ENCODE data around the gene GABBR1. TPM values are rescaled to one million over a fixed set of nuclear protein-coding genes. Genes with fewer than 3 reads are reported as not detected.

The GABBR1 gene
- total RNA-seq, 1 experiment from 2014 or later = 2.1 TPM

- no peak for DNase-seq (ENCODE audit: low read depth)
These were observed 12.4 kb downstream of the GABBR1 start for GRCh38 chr6:29620630-29621029.

GRCh38 chr6:29619578-29620160 lies 13.3 kb downstream of the GABBR1 start:
- DNase-seq (ENCODE audit: low read depth) = peak; percentile 20

DNA sequence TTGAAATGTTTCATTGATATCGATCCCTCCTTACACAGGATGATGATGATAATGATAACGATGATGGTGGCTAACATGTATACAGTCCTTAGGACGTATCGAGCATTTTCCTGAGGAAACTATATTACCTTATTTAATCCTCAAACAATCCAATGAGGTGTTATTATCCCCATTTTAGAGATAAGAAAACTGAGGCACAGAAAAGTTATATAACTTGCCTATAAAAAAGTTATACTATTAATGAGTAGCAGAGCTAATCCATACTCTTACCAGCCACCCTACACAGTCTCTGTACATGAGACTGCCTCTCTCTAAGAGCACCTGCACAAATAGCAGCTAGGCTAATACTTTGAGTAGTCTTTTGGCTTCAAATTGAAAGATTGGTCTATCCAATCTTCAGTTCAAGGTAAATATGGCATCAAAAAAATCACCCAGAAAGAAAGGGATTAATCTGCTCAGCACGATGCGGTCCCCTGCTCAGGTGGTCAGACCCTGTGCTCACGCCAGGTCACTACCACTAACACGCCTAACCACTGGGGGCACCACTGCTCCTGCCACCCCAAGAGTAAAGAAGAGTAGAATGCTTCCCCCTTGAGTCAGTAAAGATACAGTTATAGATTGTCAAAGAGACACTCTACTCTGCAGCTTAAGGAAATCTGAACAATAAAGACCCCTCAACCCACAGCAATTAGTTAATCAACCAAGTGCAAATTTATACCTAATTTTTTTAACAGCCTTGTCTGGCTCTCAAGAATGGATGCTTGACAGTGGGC lies 15.0 kb downstream of the GABBR1 start:
- no peak for DNase-seq (ENCODE audit: low read depth)

DNA sequence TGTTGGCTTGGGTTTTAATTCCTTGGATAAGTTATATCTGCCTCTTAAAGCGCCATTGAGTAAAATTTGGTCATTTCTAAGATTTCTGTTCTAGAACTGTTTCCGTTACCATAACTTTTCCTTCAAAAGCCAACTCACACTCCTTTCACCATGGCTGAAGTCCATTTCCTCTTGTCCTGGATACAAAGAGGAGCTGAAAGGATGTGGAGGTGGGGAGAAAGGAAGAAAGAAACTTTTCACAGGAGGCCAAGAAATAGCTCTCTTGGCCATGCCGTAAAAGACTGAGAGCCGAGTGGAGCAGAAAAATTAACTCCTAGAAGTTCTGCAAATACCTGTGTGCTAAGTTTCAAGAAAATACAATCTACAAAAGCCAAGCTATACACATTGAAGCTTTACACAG lies 21.6 kb downstream of the GABBR1 start:
- no peak for DNase-seq (ENCODE audit: low read depth)

GRCh38 chr6:29610540-29610939 lies 22.4 kb downstream of the GABBR1 start:
- DNase-seq (ENCODE audit: low read depth) = no peak

GRCh38 chr6:29608131-29608530 lies 24.9 kb downstream of the GABBR1 start:
- DNase-seq (ENCODE audit: low read depth) = no peak

DNA sequence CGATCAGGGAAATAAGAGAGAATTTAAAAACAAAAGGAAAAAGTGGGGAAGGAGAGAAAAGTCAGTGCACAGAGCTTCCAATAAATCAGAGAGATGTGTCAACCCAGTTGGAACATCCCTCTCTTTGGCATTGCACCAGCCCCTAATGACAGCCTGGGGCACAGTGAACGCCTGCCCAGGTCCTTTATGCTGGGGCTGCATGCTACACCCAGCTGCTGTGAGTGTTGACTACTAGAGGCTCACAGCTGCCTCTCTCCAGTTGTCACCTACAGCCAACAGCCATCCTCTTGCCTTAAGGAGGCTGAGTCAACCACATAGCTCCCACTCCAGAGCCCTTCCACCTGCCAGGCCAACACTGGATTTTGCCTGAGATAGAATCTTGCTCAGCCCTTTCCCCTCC lies 29.1 kb downstream of the GABBR1 start:
- DNase-seq (ENCODE audit: low read depth) = peak; percentile 10

GRCh38 chr6:29603456-29603855 lies 29.5 kb downstream of the GABBR1 start:
- DNase-seq (ENCODE audit: low read depth) = no peak

- DNase-seq (ENCODE audit: low read depth) = peak; percentile 35
These were observed 30.2 kb downstream of the GABBR1 start for GRCh38 chr6:29602564-29603361.

- DNase-seq (ENCODE audit: low read depth) = no peak
These were observed 34.7 kb downstream of the GABBR1 start for GRCh38 chr6:29598172-29598747.

- DNase-seq (ENCODE audit: low read depth) = no peak
These were observed 35.8 kb downstream of the GABBR1 start for GRCh38 chr6:29597184-29597583.

GRCh38 chr6:29596381-29596900 lies 36.5 kb downstream of the GABBR1 start:
- DNase-seq (ENCODE audit: low read depth) = no peak

- DNase-seq (ENCODE audit: low read depth) = no peak
These were observed 39.7 kb downstream of the GABBR1 start for GRCh38 chr6:29593199-29593855.

- DNase-seq (ENCODE audit: low read depth) = no peak
These were observed 41.3 kb downstream of the GABBR1 start for GRCh38 chr6:29591677-29592076.

GRCh38 chr6:29590218-29590808 lies 42.7 kb downstream of the GABBR1 start:
- no peak for DNase-seq (ENCODE audit: low read depth)

- DNase-seq (ENCODE audit: low read depth) = peak; percentile 53
These were observed 43.4 kb downstream of the GABBR1 start for GRCh38 chr6:29589423-29590048.

DNA sequence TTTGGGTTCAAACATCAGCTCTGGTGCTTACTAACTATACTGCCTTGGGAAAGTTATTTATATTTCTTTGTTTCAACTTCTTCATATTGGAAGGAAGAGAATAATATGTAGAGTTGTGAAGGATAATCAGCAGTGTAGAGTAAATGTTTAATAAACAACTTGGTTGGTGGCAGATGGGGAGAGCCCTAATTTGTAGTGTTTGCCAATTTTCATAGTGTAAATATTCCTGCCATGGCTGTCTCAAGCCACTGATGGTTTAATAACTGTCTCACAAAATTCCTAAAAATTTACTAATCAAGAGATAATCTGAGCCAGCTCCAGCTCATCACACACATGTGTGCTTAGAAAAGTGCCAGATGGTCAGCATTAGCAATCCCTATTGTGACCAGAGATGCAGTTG lies 48.2 kb downstream of the GABBR1 start, which contains the start of gene OR2H2:
Gene OR2H2 (plus strand): TSS at position 301 of the 400 bp plus-strand sequence. CDS start 2,824 bp downstream, outside the sequence.
- no peak for DNase-seq (ENCODE audit: low read depth)

DNA sequence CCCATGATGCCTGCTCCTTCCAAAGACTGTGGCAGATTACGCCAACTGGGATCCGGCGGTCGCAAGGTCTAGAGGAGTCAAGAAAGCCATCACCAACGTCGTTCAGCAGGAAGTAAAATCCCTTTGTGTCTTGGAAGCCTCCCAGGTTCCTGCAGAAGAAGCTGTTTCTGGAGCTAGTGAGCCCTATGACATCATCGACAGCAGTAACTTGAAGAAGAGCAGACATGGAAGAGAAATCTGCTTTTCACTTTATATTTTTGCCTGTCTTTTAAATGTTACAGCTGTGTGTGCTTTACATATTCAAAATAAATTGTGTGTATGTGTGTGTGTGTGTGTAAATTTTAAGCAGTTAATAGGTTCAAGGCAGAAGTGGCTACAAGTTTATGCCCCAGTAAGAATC lies 55.4 kb downstream of the GABBR1 start:
- DNase-seq (ENCODE audit: low read depth) = no peak

DNA sequence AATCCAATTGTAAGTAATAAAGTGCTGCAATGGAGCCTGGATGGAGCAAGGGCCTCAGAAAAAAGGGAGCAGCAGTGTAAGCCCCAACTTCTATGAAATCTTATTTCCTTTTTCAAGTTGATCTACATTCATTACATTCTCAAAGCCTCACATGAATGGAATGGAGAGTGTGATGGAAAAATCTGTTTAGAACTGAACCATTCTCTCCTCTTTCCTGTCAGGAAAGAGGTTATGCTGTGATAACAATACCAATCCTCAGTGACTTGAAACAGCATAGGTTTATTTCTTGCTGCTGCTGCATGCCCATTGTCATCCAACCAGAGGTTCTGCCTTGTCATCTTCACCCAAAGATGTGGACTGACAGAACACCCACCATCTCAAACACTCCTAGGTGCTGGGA lies 56.9 kb downstream of the GABBR1 start:
- DNase-seq (ENCODE audit: low read depth) = no peak

GRCh38 chr6:29567991-29568390 lies 65.0 kb downstream of the GABBR1 start:
- DNase-seq (ENCODE audit: low read depth) = no peak

GRCh38 chr6:29567541-29567940 lies 65.4 kb downstream of the GABBR1 start:
- DNase-seq (ENCODE audit: low read depth) = no peak

All from M059J (cell line).